Stimulated activated CD8-positive, alpha-beta memory T cell treated with anti-CD3 and anti-CD28 coated beads, Interleukin-12 subunit alpha, Interleukin-12 subunit beta, amount 100 ng/mL, for 24 hours (primary cell): Measurements from ENCODE around the gene TOMM40.
A peak's percentile ranks its signal among the peaks of the same experiment; 100 is the strongest.
"Not testable (repeated sequence)": the region's sequence is repeated elsewhere in the genome, so short reads cannot be mapped to it uniquely, and the experiment has no call there.

Source experiments
- DNase-seq: peaks from one replicate; pipeline ENCODE4 v3.0.0-alpha.2; 2020; ENCODE audit errors: extremely low read depth

TOMM40 gene

GRCh38 chr19:44871809-44872208, 19.2 kb upstream of the TOMM40 start:
- DNase-seq: no peak

- no peak for DNase-seq
Observed at GRCh38 chr19:44872661-44873060, 18.4 kb upstream of the TOMM40 start.

GRCh38 chr19:44874317-44874716, 16.7 kb upstream of the TOMM40 start:
- no peak for DNase-seq

GRCh38 chr19:44875666-44876451, 15.2 kb upstream of the TOMM40 start:
- no peak for DNase-seq

- no peak for DNase-seq
Observed at GRCh38 chr19:44876930-44877535, 14.0 kb upstream of the TOMM40 start.

- DNase-seq: no peak
Observed at GRCh38 chr19:44878120-44878865, 12.8 kb upstream of the TOMM40 start.

- no peak for DNase-seq
Observed at GRCh38 chr19:44879309-44880065, 11.6 kb upstream of the TOMM40 start.

GRCh38 chr19:44882063-44882462, 9.0 kb upstream of the TOMM40 start:
- no peak for DNase-seq

GRCh38 chr19:44882619-44883397, 8.2 kb upstream of the TOMM40 start:
- DNase-seq: not testable (repeated sequence)

GRCh38 chr19:44883922-44884321, 7.1 kb upstream of the TOMM40 start:
- no peak for DNase-seq

- DNase-seq: no peak
Observed at GRCh38 chr19:44884566-44884965, 6.5 kb upstream of the TOMM40 start.

GRCh38 chr19:44886141-44886540, 4.9 kb upstream of the TOMM40 start:
- no peak for DNase-seq

- DNase-seq: no peak
Observed at GRCh38 chr19:44887648-44888047, 3.4 kb upstream of the TOMM40 start.

- not testable (repeated sequence) for DNase-seq
Observed at GRCh38 chr19:44888335-44888734, 2.7 kb upstream of the TOMM40 start.

GRCh38 chr19:44889830-44890365, 1.2 kb upstream of the TOMM40 start:
- DNase-seq: no peak

GRCh38 chr19:44890366-44891015, 563 bp upstream of the TOMM40 start:
- peak; percentile 99 for DNase-seq

GRCh38 chr19:44892932-44893331, 1.9 kb downstream of the TOMM40 start:
- DNase-seq: no peak

GRCh38 chr19:44893332-44894051, 2.4 kb downstream of the TOMM40 start:
- no peak for DNase-seq

GRCh38 chr19:44894052-44894400, 3.0 kb downstream of the TOMM40 start:
- DNase-seq: no peak

GRCh38 chr19:44894946-44895345, 3.9 kb downstream of the TOMM40 start:
- DNase-seq: no peak
